CD4-positive, alpha-beta T cell treated with Interferon alpha-2 for 1 hour (primary cell): ENCODE data around the gene SANBR.
A peak's percentile ranks its signal among the peaks of the same experiment; 100 is the strongest.
"Not testable (repeated sequence)": the region's sequence is repeated elsewhere in the genome, so short reads cannot be mapped to it uniquely, and the experiment has no call there.

Experiments used
- DNase-seq, 2 donors: peaks; one replicate each; pipeline ENCODE4 v3.0.0-alpha.2; 2020 to 2022

The SANBR gene

GRCh38 chr2:61065714-61066709, at the start of gene SANBR:
TSS of gene SANBR (plus strand) at chr2:61065871. CDS start at chr2:61070351, 4,480 bp downstream.
- DNase-seq = peak; percentile 79 to 87

- no peak for DNase-seq
These were observed 49.7 kb upstream of the SANBR start for GRCh38 chr2:61015976-61016375.

GRCh38 chr2:61016392-61017002, 49.2 kb upstream of the SANBR start:
- DNase-seq = no peak

GRCh38 chr2:61017003-61017555, 48.6 kb upstream of the SANBR start:
- DNase-seq = peak; percentile 42 to 74

- DNase-seq = peak in 1 of 2 donors; percentile 48
These were observed 47.9 kb upstream of the SANBR start, which contains the start of the genes PEX13 and PUS10 for GRCh38 chr2:61017556-61018317. TSS of gene PEX13 (plus strand) at chr2:61017720. CDS start at chr2:61017760, 40 bp downstream. TSS of gene PUS10 (minus strand) at chr2:61018255. CDS start at chr2:61011890, 6,365 bp downstream.

- DNase-seq = no peak
These were observed 47.3 kb upstream of the SANBR start for GRCh38 chr2:61018318-61018755.

GRCh38 chr2:61018798-61019197, 46.9 kb upstream of the SANBR start:
- DNase-seq = no peak

- no peak for DNase-seq
These were observed 44.4 kb upstream of the SANBR start for GRCh38 chr2:61021228-61021660.

- DNase-seq = no peak
These were observed 42.0 kb upstream of the SANBR start for GRCh38 chr2:61023670-61024069.

GRCh38 chr2:61029533-61029932, 36.1 kb upstream of the SANBR start:
- no peak for DNase-seq

- not testable (repeated sequence) for DNase-seq
These were observed 31.1 kb upstream of the SANBR start for GRCh38 chr2:61034592-61034991.

GRCh38 chr2:61036643-61037042, 29.0 kb upstream of the SANBR start:
- not testable (repeated sequence) for DNase-seq

- DNase-seq = no peak
These were observed 22.9 kb upstream of the SANBR start for GRCh38 chr2:61042807-61043206.

GRCh38 chr2:61044636-61045035, 21.0 kb upstream of the SANBR start:
- DNase-seq = no peak

- no peak for DNase-seq
These were observed 20.4 kb upstream of the SANBR start for GRCh38 chr2:61045226-61045625.

- no peak for DNase-seq
These were observed 19.7 kb upstream of the SANBR start for GRCh38 chr2:61045999-61046398.

- DNase-seq = no peak
These were observed 10.1 kb upstream of the SANBR start for GRCh38 chr2:61055557-61055956.

GRCh38 chr2:61057562-61057961, 8.1 kb upstream of the SANBR start:
- DNase-seq = no peak

GRCh38 chr2:61059382-61059781, 6.3 kb upstream of the SANBR start:
- no peak for DNase-seq

- no peak for DNase-seq
These were observed 8.4 kb downstream of the SANBR start for GRCh38 chr2:61074100-61074499.

- DNase-seq = no peak
These were observed 20.2 kb downstream of the SANBR start for GRCh38 chr2:61085883-61086282.

GRCh38 chr2:61089797-61090196, 24.1 kb downstream of the SANBR start:
- DNase-seq = no peak
